22Rv1 (cell line): ENCODE measurements around the gene CALCA.

Experiments used
- CTCF ChIP-seq: fragments of 450-650 bp; IDR thresholded peaks from 2 replicates; pipeline ENCODE4 v1.5.1; 2017; ENCODE audit warnings: mild to moderate bottlenecking
- ZFX ChIP-seq: fragments of 450-650 bp; IDR thresholded peaks from 2 replicates; pipeline ENCODE4 v1.6.1; 2017; ENCODE audit warnings: antibody characterized with exemption, borderline replicate concordance

GRCh38 chr11:14934641-14935351 is 37.4 kb downstream of the CALCA start:
- TF ChIP-seq CTCF, result no peak
- no peak for TF ChIP-seq ZFX
